GM23248 (cell line): ENCODE results near the gene ADAM15. TPM values are rescaled to one million over a fixed set of nuclear protein-coding genes. Genes with fewer than 3 reads are reported as not detected.

Experiments
- DNase-seq: peaks from one replicate; pipeline ENCODE4 v3.0.0-alpha.2; 2015
- H2AFZ ChIP-seq: fragments of 200-600 bp; sonication (generic); 2 replicates; pipeline ENCODE4 v1.6.1; 2016; ENCODE audit warnings: antibody characterized with exemption
- H3F3A ChIP-seq: fragments of 200-600 bp; sonication (generic); 2 replicates; pipeline ENCODE4 v1.6.1; 2016; ENCODE audit warnings: mild to moderate bottlenecking, antibody characterized with exemption, mixed run types; ENCODE audit not compliant: insufficient read depth
- H3K27ac ChIP-seq: fragments of 200-600 bp; sonication (generic); 2 replicates; pipeline ENCODE4 v1.5.1; 2016; ENCODE audit warnings: mild to moderate bottlenecking
- H3K27me3 ChIP-seq: fragments of 200-600 bp; sonication (generic); replicated peaks from 2 replicates; pipeline ENCODE4 v1.6.1; 2016; ENCODE audit warnings: mild to moderate bottlenecking; ENCODE audit not compliant: insufficient read depth
- H3K36me3 ChIP-seq: fragments of 200-600 bp; sonication (generic); 2 replicates; pipeline ENCODE4 v1.6.1; 2016; ENCODE audit warnings: low read depth, mild to moderate bottlenecking
- H3K4me1 ChIP-seq: fragments of 200-600 bp; sonication (generic); 2 replicates; pipeline ENCODE4 v1.6.1; 2016; ENCODE audit warnings: mild to moderate bottlenecking; ENCODE audit not compliant: insufficient read depth
- H3K4me2 ChIP-seq: fragments of 200-600 bp; sonication (generic); one replicate; pipeline ENCODE4 v1.6.1; 2016; ENCODE audit warnings: mild to moderate bottlenecking; ENCODE audit not compliant: unreplicated experiment
- H3K4me3 ChIP-seq: fragments of 200-600 bp; sonication (generic); 2 replicates; pipeline ENCODE4 v1.5.1; 2016; ENCODE audit warnings: mild to moderate bottlenecking
- H3K79me2 ChIP-seq: fragments of 200-600 bp; sonication (generic); 2 replicates; pipeline ENCODE4 v1.6.1; 2016; ENCODE audit warnings: mild to moderate bottlenecking; ENCODE audit not compliant: insufficient read depth
- H3K9ac ChIP-seq: fragments of 200-600 bp; sonication (generic); 2 replicates; pipeline ENCODE4 v1.6.1; 2016; ENCODE audit warnings: mild to moderate bottlenecking
- H3K9me2 ChIP-seq: fragments of 200-600 bp; sonication (generic); 2 replicates; pipeline ENCODE4 v1.6.1; 2016; ENCODE audit warnings: mixed run types, mild to moderate bottlenecking, moderate library complexity; ENCODE audit not compliant: insufficient read depth
- H3K9me3 ChIP-seq: fragments of 200-600 bp; sonication (generic); one replicate; pipeline ENCODE4 v1.6.1; 2017; ENCODE audit warnings: low read depth
- H4K20me1 ChIP-seq: fragments of 200-600 bp; sonication (generic); 2 replicates; pipeline ENCODE4 v1.6.0; 2016; ENCODE audit not compliant: insufficient read depth
- EZH2 ChIP-seq: fragments of 200-600 bp; sonication (generic); IDR thresholded peaks from 2 replicates; pipeline ENCODE4 v1.6.1; 2018; ENCODE audit warnings: antibody characterized with exemption, mild to moderate bottlenecking; ENCODE audit not compliant: insufficient read depth, poor library complexity, severe bottlenecking
- EZH2phosphoT487 ChIP-seq: fragments of 200-600 bp; sonication (generic); IDR thresholded peaks from 2 replicates; pipeline ENCODE4 v1.6.1; 2018; ENCODE audit warnings: antibody characterized with exemption, moderate library complexity, mild to moderate bottlenecking, low read depth; ENCODE audit not compliant: insufficient read depth
- WGBS, 2 experiments: methylation state at CpG; one replicate each; pipeline ENCODE4 v1.1.6; 2015 to 2017; ENCODE audit warnings: low lambda C conversion rate in 2 of 2, low coverage in 1 of 2; ENCODE audit errors: missing lambda C conversion rate in 2 of 2; 5-methylcytosine and 5-hydroxymethylcytosine counted together
- in situ Hi-C: fragments of 300-500 bp; cut with MboI; formaldehyde crosslinking; loops from 2 replicates; pipeline ENCODE4 v1.15.0; 2020
- polyA plus RNA-seq: library from polyadenylated mRNA; unstranded; fragments of >200 nt; fragmentation: Nextera tagmentation; extraction: Ambion mirVana; gene quantifications from 2 replicates; pipeline ENCODE4 v1.2.1, GENCODE V29; 2016
- total RNA-seq: library from RNA; depleted of rRNA; stranded (reverse); fragments of >200 nt; shearing (Covaris generic); gene quantifications from 2 replicates; pipeline ENCODE4 v1.2.3, GENCODE V29; 2014

ADAM15 gene
- total and polyA plus RNA-seq, 2 experiments from 2014 or later = 73.0 to 85.6 TPM

DNA sequence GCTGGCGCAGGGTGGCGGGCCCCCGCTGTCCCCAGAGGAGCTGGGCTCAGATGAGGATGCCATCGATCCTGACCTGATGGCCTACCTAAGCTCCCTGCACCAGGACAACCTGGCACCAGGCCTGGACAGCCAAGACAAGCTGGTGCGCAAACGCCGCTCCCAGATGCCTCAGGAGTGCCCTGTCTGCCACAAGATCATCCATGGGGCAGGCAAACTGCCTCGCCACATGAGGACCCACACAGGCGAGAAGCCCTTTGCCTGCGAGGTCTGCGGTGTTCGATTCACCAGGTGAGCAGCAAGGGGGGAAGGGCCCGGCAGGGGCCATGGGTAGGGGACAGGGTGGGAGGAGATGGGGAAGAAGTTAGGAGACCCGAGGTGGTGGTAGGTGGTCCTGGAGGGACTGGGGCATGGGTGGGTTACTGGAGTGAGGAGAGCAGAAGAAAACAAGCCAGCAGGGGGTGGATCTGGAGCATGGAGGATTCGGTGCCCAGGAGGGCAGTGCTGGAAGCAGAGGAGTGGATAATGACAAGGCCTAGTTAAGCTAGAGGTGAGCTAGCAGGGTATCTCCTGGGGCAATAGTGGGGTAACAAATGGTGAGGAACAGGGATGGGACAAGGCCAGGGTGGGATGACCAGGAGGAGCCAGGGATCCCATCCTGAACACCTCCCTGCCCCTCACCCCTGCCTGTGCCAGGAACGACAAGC lies 35.4 kb upstream of the ADAM15 start:
- no peaks in the 10 kb centered on the region for H3F3A ChIP-seq
- no peaks in the 10 kb centered on the region for H3K9me3 ChIP-seq
- no peaks in the 10 kb centered on the region for H4K20me1 ChIP-seq
- H3K9ac ChIP-seq = no peak overlapping the region
- WGBS, 2 experiments = 85 to 88% methylated on average over 15 to 16 of the region's 16 CpGs
- no peak for DNase-seq
- H3K9me2 ChIP-seq = no peaks in the 10 kb centered on the region
- no peak overlapping the region for H3K27ac ChIP-seq
- no peaks in the 10 kb centered on the region for H3K79me2 ChIP-seq
- H3K4me3 ChIP-seq = no peak overlapping the region
- H3K27me3 ChIP-seq = no peaks in the 10 kb centered on the region
- peaks cover 11% of the 10 kb centered on the region for H3K4me1 ChIP-seq
- no peaks in the 10 kb centered on the region for H3K36me3 ChIP-seq
- H3K4me2 ChIP-seq = no peak overlapping the region
- no peak overlapping the region for H2AFZ ChIP-seq
- in situ Hi-C loops = no loop called here
- TF ChIP-seq EZH2 (no peak), EZH2phosphoT487 (no peak)

DNA sequence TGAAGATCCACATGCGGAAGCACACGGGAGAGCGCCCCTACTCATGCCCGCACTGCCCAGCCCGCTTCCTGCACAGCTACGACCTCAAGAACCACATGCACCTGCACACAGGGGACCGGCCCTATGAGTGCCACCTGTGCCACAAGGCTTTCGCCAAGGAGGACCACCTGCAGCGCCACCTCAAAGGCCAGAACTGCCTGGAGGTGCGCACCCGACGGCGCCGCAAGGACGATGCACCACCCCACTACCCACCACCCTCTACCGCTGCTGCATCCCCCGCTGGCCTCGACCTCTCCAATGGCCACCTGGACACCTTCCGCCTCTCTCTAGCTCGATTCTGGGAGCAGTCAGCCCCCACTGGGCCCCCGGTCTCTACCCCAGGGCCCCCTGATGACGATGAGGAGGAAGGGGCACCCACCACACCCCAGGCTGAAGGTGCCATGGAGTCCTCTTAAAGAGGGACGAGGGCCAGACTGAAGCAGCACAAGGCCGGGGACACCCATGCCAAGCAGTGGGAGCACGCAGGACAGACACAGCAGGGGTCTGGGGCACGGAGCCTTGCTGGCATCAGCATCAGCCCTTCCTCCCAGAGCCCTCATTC lies 34.8 kb upstream of the ADAM15 start:
- WGBS, 2 experiments = 87 to 89% methylated on average over 19 to 25 of the region's 26 CpGs
- no peak for DNase-seq
- Histone ChIP-seq H3K36me3 (no peaks in the 10 kb centered on the region), H3K79me2 (no peaks in the 10 kb centered on the region), H3K9ac (no peak overlapping the region), H3K9me2 (no peaks in the 10 kb centered on the region), H4K20me1 (no peaks in the 10 kb centered on the region), H3K4me2 (no peak overlapping the region), H3K27me3 (no peaks in the 10 kb centered on the region), H3F3A (no peaks in the 10 kb centered on the region), H3K4me3 (no peak overlapping the region), H2AFZ (no peak overlapping the region), H3K27ac (no peak overlapping the region), H3K4me1 (peaks cover 11% of the 10 kb centered on the region), H3K9me3 (no peaks in the 10 kb centered on the region)
- TF ChIP-seq EZH2 = no peak
- no peak for TF ChIP-seq EZH2phosphoT487
- in situ Hi-C loops = no loop called here

DNA sequence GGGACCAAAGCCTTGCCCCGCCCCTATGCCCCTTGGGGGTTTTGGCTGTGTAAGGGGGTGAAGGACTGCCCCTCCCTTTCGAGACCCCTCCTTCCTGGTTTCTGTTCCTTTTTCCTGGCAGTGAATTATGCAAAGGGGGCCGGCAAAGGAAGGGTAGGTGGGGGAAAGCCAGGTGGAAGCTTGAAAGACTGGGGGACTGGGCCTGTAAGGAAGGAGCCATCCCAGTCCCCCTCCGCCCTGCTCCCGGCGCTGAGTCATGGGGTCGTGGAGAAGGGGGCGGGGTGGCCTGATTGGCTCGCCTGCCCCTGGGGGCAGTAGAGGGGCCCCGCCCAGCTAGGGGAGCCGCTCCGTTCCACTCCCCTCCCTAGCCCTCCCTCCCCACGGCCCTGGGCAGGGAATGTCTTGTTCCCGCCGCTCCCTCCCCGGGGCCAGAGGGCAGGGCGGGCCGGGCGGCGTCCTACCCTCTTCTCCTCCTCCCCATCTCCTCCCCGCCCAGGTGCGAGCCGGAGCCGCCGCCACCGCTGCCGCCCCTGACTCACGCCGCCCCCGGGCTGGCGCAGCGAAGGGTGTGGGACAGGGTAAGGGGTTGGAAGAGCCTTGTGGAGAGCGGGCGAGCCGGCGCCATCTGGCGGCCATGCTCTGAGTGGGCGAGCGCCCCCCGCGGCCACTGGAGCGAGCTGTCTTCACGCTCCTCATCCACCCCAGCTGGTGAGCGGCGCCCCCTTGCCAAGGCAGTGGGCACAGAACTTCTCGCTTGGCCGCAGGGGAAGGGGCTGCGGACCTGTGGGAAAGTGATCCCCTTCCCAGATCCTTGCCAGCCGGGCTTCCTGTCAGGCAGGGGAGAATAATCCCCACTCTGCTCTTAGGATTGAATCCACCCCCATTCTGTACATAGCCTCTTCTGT lies 33.8 kb upstream of the ADAM15 start:
- H3K4me2 ChIP-seq = peak overlapping the region; percentile 58
- H3K9ac ChIP-seq = peak overlapping the region; percentile 53
- H3K27me3 ChIP-seq = no peaks in the 10 kb centered on the region
- WGBS, 2 experiments = 2 to 3% methylated on average over 22 to 48 of the region's 49 CpGs
- peaks cover 15% of the 10 kb centered on the region for H3K4me1 ChIP-seq
- peak overlapping the region; percentile 64 for H3K4me3 ChIP-seq
- H3K27ac ChIP-seq = peak overlapping the region; percentile 49
- no peaks in the 10 kb centered on the region for H3K9me3 ChIP-seq
- in situ Hi-C loops = no loop called here
- no peaks in the 10 kb centered on the region for H4K20me1 ChIP-seq
- peak; percentile 91 for DNase-seq
- no peaks in the 10 kb centered on the region for H3K79me2 ChIP-seq
- H3K9me2 ChIP-seq = no peaks in the 10 kb centered on the region
- no peaks in the 10 kb centered on the region for H3F3A ChIP-seq
- peak overlapping the region; percentile 47; the same call in 1 of the 2 replicates for H2AFZ ChIP-seq
- no peaks in the 10 kb centered on the region for H3K36me3 ChIP-seq
- TF ChIP-seq EZH2phosphoT487 (no peak), EZH2 (no peak)

DNA sequence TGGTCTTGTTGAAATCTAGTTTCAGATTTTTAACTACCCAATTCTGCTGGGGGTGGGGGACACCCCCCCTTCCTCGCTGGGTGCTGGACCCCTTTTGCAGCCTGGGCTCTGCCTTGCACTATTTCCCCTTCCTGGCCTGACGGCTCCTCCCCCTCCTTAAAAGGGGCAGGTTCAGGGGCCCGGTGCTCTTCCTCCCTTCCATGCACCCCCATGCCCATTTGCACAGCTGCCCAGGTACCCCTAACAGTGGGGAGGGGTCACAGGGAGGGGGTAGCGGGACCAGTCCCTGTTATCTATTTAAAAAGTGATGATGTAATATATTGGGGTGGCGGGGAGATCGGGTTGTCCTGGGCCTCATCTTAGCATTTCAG lies 33.2 kb upstream of the ADAM15 start:
- in situ Hi-C loops = no loop called here
- Histone ChIP-seq H4K20me1 (no peaks in the 10 kb centered on the region), H3K9me2 (no peaks in the 10 kb centered on the region), H3K79me2 (no peaks in the 10 kb centered on the region), H3K4me1 (peaks cover 16% of the 10 kb centered on the region), H2AFZ (peak overlapping the region; percentile 47; the same call in 1 of the 2 replicates), H3K36me3 (no peaks in the 10 kb centered on the region), H3K27ac (no peak overlapping the region), H3K27me3 (no peaks in the 10 kb centered on the region), H3K9me3 (no peaks in the 10 kb centered on the region), H3K4me2 (peak overlapping the region; percentile 58), H3K9ac (peak overlapping the region; percentile 53), H3K4me3 (peak overlapping the region; percentile 64), H3F3A (no peaks in the 10 kb centered on the region)
- WGBS, 2 experiments = 67 to 71% methylated on average over 6 of the region's 6 CpGs
- no peak for DNase-seq
- TF ChIP-seq EZH2 = no peak
- TF ChIP-seq EZH2phosphoT487 = no peak
